AG09309 (cell line): ENCODE data around the gene ELMO3.

Source experiments
- DNase-seq: peaks from one replicate; pipeline ENCODE4 v3.0.0-alpha.2; 2010; ENCODE audit warnings: low read depth
- H3K4me3 ChIP-seq: 2 replicates; pipeline ENCODE4 v1.5.1; 2011; ENCODE audit warnings: mild to moderate bottlenecking, low read depth, low read length, moderate library complexity; ENCODE audit not compliant: control insufficient read depth
- CTCF ChIP-seq: IDR thresholded peaks from 2 replicates; pipeline ENCODE4 v1.5.1; 2011; ENCODE audit warnings: mild to moderate bottlenecking, low read depth, low read length, inconsistent platforms; ENCODE audit not compliant: insufficient read depth, control insufficient read depth; ENCODE audit errors: missing control alignments

The ELMO3 gene

DNA sequence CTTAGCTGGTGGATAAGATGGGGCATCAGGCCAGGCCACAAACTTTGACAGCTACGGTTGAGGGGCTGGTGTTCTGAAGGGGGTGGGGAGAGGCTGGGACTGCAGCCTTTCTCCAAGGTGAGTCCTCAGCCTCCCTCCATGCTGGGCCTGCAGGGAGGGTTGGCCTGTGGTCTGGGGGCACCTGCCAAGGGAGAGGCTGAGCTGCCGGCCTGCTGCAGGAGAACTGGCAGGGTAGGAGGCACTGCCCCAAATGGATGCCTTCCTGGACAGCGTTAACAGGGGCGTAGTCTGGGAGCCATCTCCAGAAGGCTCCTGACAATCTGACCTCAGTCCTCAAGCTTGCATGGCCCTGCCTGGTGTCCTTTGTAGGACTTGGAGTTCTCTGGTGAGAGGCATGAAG, 5.1 kb downstream of the ELMO3 start:
- no peak for DNase-seq
- TF ChIP-seq CTCF, result no peak

DNA sequence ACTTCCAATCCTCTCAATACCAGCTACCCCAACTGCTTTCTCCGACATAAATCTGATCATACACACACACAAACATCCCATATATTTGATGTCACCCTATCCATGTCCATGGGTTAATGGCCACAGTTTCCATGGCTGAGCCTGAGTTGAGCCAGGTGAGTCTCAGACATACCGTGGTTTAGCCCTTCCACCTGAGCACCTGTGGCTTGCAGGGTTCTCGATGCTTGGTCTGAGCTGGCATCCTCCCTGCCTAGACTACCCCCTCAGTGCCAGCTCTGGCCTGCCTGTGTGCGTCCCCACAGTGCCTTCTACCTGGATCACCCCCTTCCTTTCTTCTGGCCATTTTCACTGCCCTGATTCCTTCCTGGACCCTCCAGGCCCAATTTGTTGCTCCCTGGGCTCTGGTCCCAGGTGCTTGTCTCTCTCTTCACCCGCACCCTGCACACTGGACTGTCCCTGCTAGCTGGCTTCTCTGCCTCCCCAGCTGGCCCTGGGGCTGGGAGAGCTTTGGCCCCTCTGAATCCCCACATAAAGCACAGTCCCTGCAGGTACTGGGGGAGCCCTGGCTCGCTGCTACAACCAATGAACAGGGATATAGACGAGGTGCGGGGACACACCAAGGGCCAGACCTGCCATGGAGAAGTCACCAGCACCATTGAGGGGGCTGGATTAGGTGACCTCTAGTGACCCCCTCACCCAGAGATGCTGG, 7.4 kb downstream of the ELMO3 start:
- TF ChIP-seq CTCF, result no peak
- H3K4me3 ChIP-seq, result no peak overlapping the region
- no peak for DNase-seq

More for the DNA sequence above, 5.1 kb downstream of the ELMO3 start:
- H3K4me3 ChIP-seq, result no peak overlapping the region

DNA sequence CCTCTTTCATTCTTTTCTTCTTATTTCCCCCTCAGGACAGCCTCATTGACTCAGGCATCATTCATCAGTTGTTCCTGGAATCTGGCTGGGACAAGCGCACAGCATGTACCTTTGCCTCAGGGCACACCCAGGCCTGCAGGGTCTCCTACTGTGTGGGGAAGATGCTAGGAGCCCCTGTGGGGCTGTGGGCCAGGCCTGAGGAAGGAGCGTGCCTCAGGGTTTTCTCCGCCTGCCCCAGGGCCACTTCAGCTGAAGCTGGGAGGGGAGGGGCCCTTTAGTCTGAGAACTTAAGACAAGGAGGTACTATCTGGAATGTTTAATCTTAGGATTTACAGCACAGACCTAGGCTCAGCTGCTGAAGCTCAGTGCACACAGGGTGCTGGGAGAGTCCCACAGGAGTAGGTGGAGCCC, 7.9 kb downstream of the ELMO3 start:
- no peak for TF ChIP-seq CTCF
- no peak overlapping the region for H3K4me3 ChIP-seq
- no peak for DNase-seq

DNA sequence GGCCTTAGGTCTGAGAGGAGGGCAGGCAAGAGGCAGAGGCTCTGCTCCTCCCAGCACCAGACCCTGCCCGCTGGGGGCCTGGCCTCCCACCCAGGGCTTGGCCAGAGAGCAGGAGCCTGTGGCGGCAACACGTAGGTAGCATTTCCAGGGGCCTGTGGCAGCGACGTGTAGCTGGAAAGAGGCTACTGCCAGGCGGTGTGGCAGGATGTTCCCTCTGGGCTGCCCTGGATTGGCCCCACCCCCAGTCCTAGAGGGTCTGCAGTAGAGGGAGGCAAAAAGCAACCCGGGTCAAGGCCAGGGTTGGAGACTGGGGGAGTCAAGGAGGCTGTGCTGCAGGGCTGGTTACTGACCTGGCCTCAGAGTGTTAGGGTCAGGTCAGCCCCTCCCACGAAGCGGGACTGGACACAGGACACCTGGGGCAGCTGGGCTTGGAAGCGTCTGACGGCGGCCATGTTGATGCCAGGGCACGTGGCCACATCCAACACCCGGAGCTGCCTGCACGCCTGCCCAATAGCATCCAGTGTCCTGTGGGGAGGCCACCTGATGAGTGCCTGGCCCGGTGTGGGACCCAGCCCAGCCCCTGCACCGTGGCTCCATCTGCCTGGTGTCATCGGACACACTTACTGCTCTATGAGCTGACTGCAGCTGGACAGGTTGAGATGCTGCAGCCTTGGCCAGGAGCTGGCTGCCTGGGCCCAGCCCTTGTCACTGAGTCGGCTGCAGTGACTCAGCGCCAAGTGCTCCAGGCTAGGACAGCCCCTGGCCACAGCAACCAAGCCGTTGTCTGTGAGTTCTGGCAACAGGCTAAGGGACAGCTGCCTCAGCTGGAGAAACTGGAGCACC, 8.5 kb downstream of the ELMO3 start:
- no peak for DNase-seq
- H3K4me3 ChIP-seq, result no peak overlapping the region
- TF ChIP-seq CTCF, result no peak

GRCh38 chr16:67208154-67208896, 9.4 kb downstream of the ELMO3 start:
- no peak overlapping the region for H3K4me3 ChIP-seq
- no peak for DNase-seq
- no peak for TF ChIP-seq CTCF

GRCh38 chr16:67209565-67209964, 10.6 kb downstream of the ELMO3 start:
- H3K4me3 ChIP-seq, result no peak overlapping the region
- no peak for DNase-seq
- TF ChIP-seq CTCF, result no peak
